NCI-H1694 treated with DMSO at 0.1 percent for 48 hours (cell line): ENCODE data around the gene PAGR1.
"Not testable (repeated sequence)": the region's sequence is repeated elsewhere in the genome, so short reads cannot be mapped to it uniquely, and the experiment has no call there.

Source experiments
- DNase-seq: peaks from one replicate; lab custom pipeline; 2025; lab: John Stamatoyannopoulos, UW

The PAGR1 gene

GRCh38 chr16:29812754-29813643 lies 3.0 kb upstream of the PAGR1 start:
- no peak for DNase-seq

- no peak for DNase-seq
Measured at GRCh38 chr16:29813644-29814562, 2.0 kb upstream of the PAGR1 start.

- DNase-seq = no peak
Measured at GRCh38 chr16:29814592-29814991, 1.4 kb upstream of the PAGR1 start.

GRCh38 chr16:29815032-29815721 lies 775 bp upstream of the PAGR1 start:
- DNase-seq = peak; percentile 68

- no peak for DNase-seq
Measured at GRCh38 chr16:29816694-29817441, 916 bp downstream of the PAGR1 start.

- DNase-seq = no peak
Measured at GRCh38 chr16:29818082-29818481, 2.1 kb downstream of the PAGR1 start.

- DNase-seq = no peak
Measured at GRCh38 chr16:29819506-29819905, 3.6 kb downstream of the PAGR1 start.

- no peak for DNase-seq
Measured at GRCh38 chr16:29820271-29820701, 4.3 kb downstream of the PAGR1 start, which contains the start of gene MVP. MVP (plus strand) TSS chr16:29820462; CDS start chr16:29830550, 10,088 bp downstream.

GRCh38 chr16:29820730-29821642 lies 5.0 kb downstream of the PAGR1 start:
- no peak for DNase-seq

- no peak for DNase-seq
Measured at GRCh38 chr16:29821643-29822115, 5.7 kb downstream of the PAGR1 start.

GRCh38 chr16:29824589-29825144 lies 8.7 kb downstream of the PAGR1 start:
- DNase-seq = no peak

- peak; percentile 81 for DNase-seq
Measured at GRCh38 chr16:29825145-29826044, 9.4 kb downstream of the PAGR1 start.

GRCh38 chr16:29826342-29826695 lies 10.4 kb downstream of the PAGR1 start:
- DNase-seq = no peak

GRCh38 chr16:29830774-29831173 lies 14.8 kb downstream of the PAGR1 start:
- DNase-seq = no peak

- no peak for DNase-seq
Measured at GRCh38 chr16:29831490-29831889, 15.5 kb downstream of the PAGR1 start.

GRCh38 chr16:29833219-29833618 lies 17.3 kb downstream of the PAGR1 start:
- DNase-seq = not testable (repeated sequence)

- no peak for DNase-seq
Measured at GRCh38 chr16:29834079-29834478, 18.1 kb downstream of the PAGR1 start.

- no peak for DNase-seq
Measured at GRCh38 chr16:29835926-29836325, 20.0 kb downstream of the PAGR1 start.

- no peak for DNase-seq
Measured at GRCh38 chr16:29836623-29837022, 20.7 kb downstream of the PAGR1 start.
